Natural killer cell (primary cell): ENCODE measurements around the gene HYLS1. TPM values are rescaled to one million over a fixed set of nuclear protein-coding genes. Genes with fewer than 3 reads are reported as not detected.

Experiments used
- ATAC-seq, 3 donors: fragments of 150-1000 bp in 2 of 3; fragments of 200-7000 bp in 1 of 3; cut with Tn5 transposase; 1 replicate in 1 of 3; 2 replicates in 2 of 3; pipeline ENCODE4 v1.10.0; 2021; ENCODE audit warnings: mild to moderate bottlenecking in 2 of 3, moderate library complexity in 2 of 3
- DNase-seq, 2 donors: peaks; one replicate each; pipeline versions ENCODE4 v3.0.0 to v3.0.0-alpha.2; 2013 to 2021; ENCODE audit warnings: mixed read lengths in 1 of 2
- H3K27ac ChIP-seq: one replicate; pipeline ENCODE4 v1.5.1; 2013; ENCODE audit warnings: mild to moderate bottlenecking, low read length
- H3K27me3 ChIP-seq: one replicate; pipeline ENCODE4 v1.6.1; 2013; ENCODE audit warnings: low read length; ENCODE audit not compliant: control insufficient read depth, insufficient read depth
- H3K36me3 ChIP-seq: one replicate; pipeline ENCODE4 v1.6.1; 2013; ENCODE audit warnings: low read length; ENCODE audit not compliant: control insufficient read depth, insufficient read depth
- H3K4me1 ChIP-seq: one replicate; pipeline ENCODE4 v1.6.1; 2013; ENCODE audit warnings: low read length; ENCODE audit not compliant: control insufficient read depth, insufficient read depth
- H3K4me3 ChIP-seq: one replicate; pipeline ENCODE4 v1.5.1; 2013; ENCODE audit warnings: low read length
- H3K9me3 ChIP-seq: one replicate; pipeline ENCODE4 v1.6.1; 2013; ENCODE audit warnings: low read length; ENCODE audit not compliant: control insufficient read depth, insufficient read depth
- H3K27ac Mint-ChIP-seq, 2 donors: one replicate each; pipeline ENCODE4 v1.8.0; 2022; ENCODE audit warnings: mild to moderate bottlenecking in 2 of 2, mixed read lengths in 2 of 2, moderate library complexity in 1 of 2
- H3K27me3 Mint-ChIP-seq, 2 donors: one replicate each; pipeline ENCODE4 v1.8.0; 2022; ENCODE audit warnings: low read depth in 2 of 2, mixed read lengths in 2 of 2
- H3K36me3 Mint-ChIP-seq: one replicate; pipeline ENCODE4 v1.8.0; 2022; ENCODE audit warnings: mixed read lengths
- H3K4me1 Mint-ChIP-seq, 2 donors: one replicate each; pipeline ENCODE4 v1.8.0; 2022; ENCODE audit warnings: mixed read lengths in 2 of 2
- H3K4me3 Mint-ChIP-seq: one replicate; pipeline ENCODE4 v1.8.0; 2022; ENCODE audit warnings: mild to moderate bottlenecking, moderate library complexity, mixed read lengths
- H3K9me3 Mint-ChIP-seq, 2 donors: one replicate each; pipeline ENCODE4 v1.8.0; 2022; ENCODE audit warnings: mixed read lengths in 2 of 2
- WGBS: methylation state at CpG from one replicate; pipeline ENCODE4 v1.1.7; 2013; ENCODE audit warnings: missing lambda C conversion rate; ENCODE audit not compliant: insufficient coverage; 5-methylcytosine and 5-hydroxymethylcytosine counted together
- intact Hi-C: fragments of 100-400 bp; cut with micrococcal nuclease; formaldehyde crosslinking; loops from one replicate; pipeline ENCODE4 v1.14.2; 2022
- total RNA-seq, 4 donors: library from RNA; stranded (reverse); fragments of 120-200 nt in 1 of 4; gene quantifications; one replicate each; pipeline versions ENCODE4 v1.2.3 to v1.2.4, GENCODE V29; 2013 to 2022
- TF ChIP-seq, protein P1 (sequence below): fragments of 200-600 bp; IDR thresholded peaks from one replicate; pipeline ENCODE4 v1.8.0; 2022; ENCODE audit warnings: antibody characterized with exemption

The HYLS1 gene
- total RNA-seq, 3 donors from 2014 or later (not counting 1 experiment from before 2014, with no cell fraction given), result 4.4 to 6.8 (median 5.6) TPM

DNA sequence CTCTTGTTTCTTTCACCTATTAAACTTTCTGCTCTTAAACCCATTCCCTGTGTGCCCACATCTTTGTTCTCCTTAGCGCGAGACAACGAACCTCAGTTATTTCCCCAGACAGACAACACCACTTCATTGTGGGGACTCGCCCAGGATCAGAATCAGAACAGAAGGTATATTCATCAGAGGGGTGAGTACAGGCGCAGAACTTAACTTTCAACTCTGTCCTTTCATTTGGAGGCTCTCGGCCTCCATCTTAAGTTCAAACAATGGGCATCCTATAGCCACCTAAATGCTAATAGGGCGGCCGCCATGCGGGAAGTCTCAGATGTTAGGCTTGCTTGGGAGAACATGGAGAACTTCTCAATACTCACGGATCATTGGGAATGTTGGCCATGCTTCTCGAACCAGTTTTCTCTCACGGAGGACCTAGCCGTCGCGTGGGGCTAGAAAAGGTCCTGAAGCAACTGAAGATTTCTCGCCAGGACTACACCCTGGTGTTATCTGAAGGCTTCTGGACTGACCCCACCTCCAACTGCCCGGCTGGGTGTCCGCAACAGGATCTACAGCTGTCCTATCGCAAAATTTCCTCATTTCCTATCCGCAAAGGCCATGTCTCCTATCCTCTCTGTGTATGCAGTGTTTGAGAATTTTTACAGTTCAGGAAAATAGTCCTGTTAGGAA is 13.4 kb upstream of the HYLS1 start:
- H3K4me3 ChIP-seq, result no peak overlapping the region
- H3K27ac ChIP-seq, result no peak overlapping the region
- no peak overlapping the region for H3K27ac Mint-ChIP-seq
- intact Hi-C loops, result no loop called here
- peaks cover 5 to 37% of the 10 kb centered on the region in 2 donors for H3K27me3 Mint-ChIP-seq
- no peaks in the 10 kb centered on the region for H3K4me1 ChIP-seq
- no peak for ATAC-seq
- TF ChIP-seq, protein P1, sequence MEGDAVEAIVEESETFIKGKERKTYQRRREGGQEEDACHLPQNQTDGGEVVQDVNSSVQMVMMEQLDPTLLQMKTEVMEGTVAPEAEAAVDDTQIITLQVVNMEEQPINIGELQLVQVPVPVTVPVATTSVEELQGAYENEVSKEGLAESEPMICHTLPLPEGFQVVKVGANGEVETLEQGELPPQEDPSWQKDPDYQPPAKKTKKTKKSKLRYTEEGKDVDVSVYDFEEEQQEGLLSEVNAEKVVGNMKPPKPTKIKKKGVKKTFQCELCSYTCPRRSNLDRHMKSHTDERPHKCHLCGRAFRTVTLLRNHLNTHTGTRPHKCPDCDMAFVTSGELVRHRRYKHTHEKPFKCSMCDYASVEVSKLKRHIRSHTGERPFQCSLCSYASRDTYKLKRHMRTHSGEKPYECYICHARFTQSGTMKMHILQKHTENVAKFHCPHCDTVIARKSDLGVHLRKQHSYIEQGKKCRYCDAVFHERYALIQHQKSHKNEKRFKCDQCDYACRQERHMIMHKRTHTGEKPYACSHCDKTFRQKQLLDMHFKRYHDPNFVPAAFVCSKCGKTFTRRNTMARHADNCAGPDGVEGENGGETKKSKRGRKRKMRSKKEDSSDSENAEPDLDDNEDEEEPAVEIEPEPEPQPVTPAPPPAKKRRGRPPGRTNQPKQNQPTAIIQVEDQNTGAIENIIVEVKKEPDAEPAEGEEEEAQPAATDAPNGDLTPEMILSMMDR, result no peak
- DNase-seq, result no peak
- H3K4me1 Mint-ChIP-seq, result peaks cover 0 to 5% of the 10 kb centered on the region in 2 donors
- no peaks in the 10 kb centered on the region for H3K36me3 ChIP-seq
- no peaks in the 10 kb centered on the region for H3K36me3 Mint-ChIP-seq
- H3K9me3 ChIP-seq, result no peaks in the 10 kb centered on the region
- H3K4me3 Mint-ChIP-seq, result no peak overlapping the region
- no peaks in the 10 kb centered on the region for H3K9me3 Mint-ChIP-seq
- WGBS, result 92% methylated on average over 11 of the region's 20 CpGs
- no peaks in the 10 kb centered on the region for H3K27me3 ChIP-seq

DNA sequence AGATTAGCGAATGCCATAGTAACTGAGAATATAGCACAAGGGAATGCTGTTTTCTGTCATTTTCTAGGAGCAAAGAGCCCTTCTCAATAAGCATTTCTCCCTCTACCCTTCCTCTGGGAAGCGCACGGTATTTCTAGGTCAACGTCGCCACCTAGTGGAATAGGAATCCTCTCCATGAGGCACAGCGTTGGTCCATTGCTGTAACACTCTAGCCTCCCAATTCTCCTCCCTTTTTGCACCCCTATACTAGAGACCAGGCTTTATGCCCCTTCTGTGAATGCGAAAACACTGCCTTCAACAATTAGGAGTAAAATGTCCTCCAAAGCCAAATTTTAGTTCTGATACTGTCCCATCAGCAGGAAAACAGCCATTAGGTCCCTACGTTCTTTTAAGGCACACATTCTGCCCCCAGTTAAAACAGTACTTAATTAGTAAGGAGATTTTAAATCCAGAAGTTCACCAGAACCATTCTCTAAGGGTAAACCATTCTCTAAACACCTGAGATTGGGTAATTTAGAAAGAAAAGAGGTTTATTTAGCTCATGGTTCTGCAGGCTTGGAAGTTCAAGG is 12.8 kb upstream of the HYLS1 start:
- Mint-ChIP-seq H3K4me3 (no peak overlapping the region), H3K27me3 (peaks cover 5 to 34% of the 10 kb centered on the region in 2 donors), H3K4me1 (peaks cover 0 to 5% of the 10 kb centered on the region in 2 donors), H3K9me3 (no peaks in the 10 kb centered on the region), H3K27ac (no peak overlapping the region), H3K36me3 (no peaks in the 10 kb centered on the region)
- H3K4me1 ChIP-seq, result no peaks in the 10 kb centered on the region
- DNase-seq (peak in 1 of 2 donors; percentile 70), ATAC-seq (peak in 2 of 3 donors; percentile 38 to 73)
- 7% methylated on average over 7 of the region's 8 CpGs for WGBS
- H3K27ac ChIP-seq, result no peak overlapping the region
- H3K4me3 ChIP-seq, result no peak overlapping the region
- intact Hi-C loops, result no loop called here
- TF ChIP-seq, protein P1, result peak; percentile 60
- H3K27me3 ChIP-seq, result no peaks in the 10 kb centered on the region
- no peaks in the 10 kb centered on the region for H3K9me3 ChIP-seq
- no peaks in the 10 kb centered on the region for H3K36me3 ChIP-seq

DNA sequence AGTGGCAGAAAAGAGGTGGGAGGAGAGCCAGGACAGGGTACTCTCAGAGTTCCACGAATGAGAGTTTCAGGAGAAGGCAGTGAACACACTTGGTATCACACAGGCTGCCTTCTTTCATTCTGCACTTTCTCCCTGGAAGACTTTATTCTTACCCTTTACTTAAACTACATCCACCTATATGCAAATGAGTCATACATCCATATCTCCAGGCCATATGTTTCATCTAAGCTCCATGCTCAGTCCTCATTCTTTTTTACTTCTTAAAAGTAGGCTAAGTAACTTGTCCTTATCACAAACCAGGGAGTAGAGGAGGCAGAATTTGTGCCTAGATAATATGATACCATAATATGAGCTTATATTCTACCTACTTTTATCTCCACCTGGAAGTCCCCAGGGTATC is 6.2 kb upstream of the HYLS1 start:
- no peak for DNase-seq
- H3K36me3 Mint-ChIP-seq, result no peaks in the 10 kb centered on the region
- Histone ChIP-seq H3K27ac (no peak overlapping the region), H3K4me3 (no peak overlapping the region), H3K27me3 (no peaks in the 10 kb centered on the region), H3K4me1 (no peaks in the 10 kb centered on the region), H3K36me3 (no peaks in the 10 kb centered on the region), H3K9me3 (no peaks in the 10 kb centered on the region)
- intact Hi-C loops, result no loop called here
- no peak overlapping the region for H3K27ac Mint-ChIP-seq
- 86% methylated on average over 1 of the region's 1 CpG for WGBS
- H3K4me1 Mint-ChIP-seq, result no peaks in the 10 kb centered on the region
- no peaks in the 10 kb centered on the region for H3K9me3 Mint-ChIP-seq
- no peak for ATAC-seq
- TF ChIP-seq, protein P1, result no peak
- H3K27me3 Mint-ChIP-seq, result peaks cover 5 to 6% of the 10 kb centered on the region in 2 donors
- H3K4me3 Mint-ChIP-seq, result no peak overlapping the region
